ENCODE data around the gene COA5.
"Not testable (repeated sequence)": the region's sequence is repeated elsewhere in the genome, so short reads cannot be mapped to it uniquely, and the experiment has no call there.

Gene COA5

DNA sequence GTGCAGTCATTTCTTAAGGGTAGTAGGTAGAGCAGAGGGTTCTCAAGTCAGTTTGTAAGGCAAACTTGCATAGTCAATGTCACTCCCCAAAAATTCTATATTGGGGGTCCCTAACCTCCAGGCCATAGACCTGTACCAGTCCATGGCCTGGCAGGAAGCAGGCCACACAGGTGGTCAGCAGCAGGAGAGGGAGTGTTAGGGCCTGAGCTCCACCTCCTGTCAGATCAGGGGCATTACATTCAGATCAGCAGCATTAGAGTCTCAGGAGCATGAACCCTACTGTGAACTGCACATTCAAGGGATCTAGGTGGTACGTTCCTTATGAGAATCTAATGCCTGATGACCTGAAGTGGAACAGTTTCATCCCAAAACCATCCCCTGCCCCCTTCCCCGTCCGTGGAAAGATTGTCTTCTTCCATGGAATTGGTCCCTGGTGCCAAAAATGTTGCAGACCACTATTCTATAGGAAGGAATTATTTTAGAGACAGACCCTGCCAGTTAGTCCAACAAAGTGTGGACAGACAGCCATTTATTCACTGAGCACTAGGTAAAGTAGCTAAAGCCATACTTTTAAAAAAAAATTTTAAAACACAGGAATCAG lies 6.7 kb downstream of the COA5 start:
- FAIRE-seq (peak; percentile 95), DNase-seq (ENCODE audit: insufficient read length) (no peak)
- TF ChIP-seq TAF1 (IDR thresholded peaks at IDR 0.05; ENCODE audit: borderline replicate concordance, low read depth, low read length) = no peak
- TF ChIP-seq POLR2A (IDR thresholded peaks at IDR 0.05; ENCODE audit: low read depth, low read length) = no peak
- TF ChIP-seq POLR2AphosphoS5 (IDR thresholded peaks at IDR 0.05; ENCODE audit: low read depth, low read length) = no peak

DNA sequence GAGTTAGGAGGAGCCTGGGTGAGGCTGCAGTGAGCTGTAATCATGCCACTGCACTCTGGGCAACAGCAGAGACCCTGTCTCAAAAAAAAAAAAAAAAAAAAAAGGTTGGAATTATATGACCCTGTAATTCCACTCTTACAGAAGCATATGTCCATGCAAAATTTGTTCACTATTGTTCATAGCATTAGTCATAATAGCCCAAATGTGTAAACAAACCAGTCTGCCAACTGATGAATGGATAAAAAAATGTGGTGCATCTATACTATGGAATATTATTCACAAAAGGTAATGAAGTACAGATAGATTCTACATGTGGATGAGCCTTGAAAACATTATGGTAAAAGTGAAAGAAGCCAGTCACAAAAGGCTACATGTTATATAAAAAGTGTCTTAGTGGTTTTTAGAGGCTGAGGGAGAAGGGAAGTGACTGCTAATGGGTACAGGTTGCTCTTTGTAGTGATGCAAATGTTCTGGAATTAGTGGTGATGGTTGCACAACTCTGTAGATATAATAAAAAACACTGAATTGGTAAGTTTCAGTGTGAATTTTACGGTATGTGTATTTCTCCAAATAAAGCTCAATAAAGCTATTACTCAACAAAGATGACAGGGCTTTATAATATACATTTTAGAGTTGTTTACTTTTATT lies 9.4 kb downstream of the COA5 start:
- TF ChIP-seq TAF1 (IDR thresholded peaks at IDR 0.05; ENCODE audit: borderline replicate concordance, low read depth, low read length) (no peak), POLR2A (IDR thresholded peaks at IDR 0.05; ENCODE audit: low read depth, low read length) (no peak), POLR2AphosphoS5 (IDR thresholded peaks at IDR 0.05; ENCODE audit: low read depth, low read length) (no peak)
- FAIRE-seq (no peak), DNase-seq (ENCODE audit: insufficient read length) (no peak)

DNA sequence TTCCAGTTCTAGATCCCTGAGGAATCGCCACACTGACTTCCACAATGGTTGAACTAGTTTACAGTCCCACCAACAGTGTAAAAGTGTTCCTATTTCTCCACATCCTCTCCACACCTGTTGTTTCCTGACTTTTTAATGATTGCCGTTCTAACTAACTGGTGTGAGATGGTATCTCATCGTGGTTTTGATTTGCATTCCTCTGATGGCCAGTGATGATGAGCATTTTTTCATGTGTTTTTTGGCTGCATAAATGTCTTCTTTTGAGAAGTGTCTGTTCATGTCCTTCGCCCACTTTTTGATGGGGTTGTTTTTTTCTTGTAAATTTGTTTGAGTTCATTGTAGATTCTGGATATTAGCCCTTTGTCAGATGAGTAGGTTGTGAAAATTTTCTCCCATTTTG lies 13.6 kb downstream of the COA5 start:
- FAIRE-seq; DNase-seq (ENCODE audit: insufficient read length): not testable (repeated sequence)

DNA sequence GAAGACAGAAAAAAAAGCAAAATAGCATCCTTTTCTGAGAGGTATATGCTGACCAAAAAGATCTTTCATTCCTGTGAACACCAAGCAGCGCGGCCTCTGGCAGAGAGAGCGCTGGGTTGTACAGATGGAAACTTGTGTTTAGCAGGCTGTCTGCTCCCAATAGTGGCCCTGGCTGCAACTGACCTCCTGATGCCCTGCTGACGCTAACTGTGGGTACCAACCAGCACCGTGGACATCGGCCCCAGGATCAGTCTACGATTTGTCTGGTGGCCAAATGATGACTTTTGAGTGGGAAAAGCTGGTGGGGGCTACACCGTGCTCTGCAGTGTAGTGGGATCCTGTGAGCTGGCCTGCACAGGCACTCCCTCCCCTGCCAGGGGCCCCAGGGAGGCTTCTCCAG lies 15.7 kb downstream of the COA5 start:
- no peak for TF ChIP-seq POLR2A (IDR thresholded peaks at IDR 0.05; ENCODE audit: low read depth, low read length)
- no peak for TF ChIP-seq POLR2AphosphoS5 (IDR thresholded peaks at IDR 0.05; ENCODE audit: low read depth, low read length)
- no peak for TF ChIP-seq TAF1 (IDR thresholded peaks at IDR 0.05; ENCODE audit: borderline replicate concordance, low read depth, low read length)
- FAIRE-seq = no peak
- DNase-seq (ENCODE audit: insufficient read length) = no peak

DNA sequence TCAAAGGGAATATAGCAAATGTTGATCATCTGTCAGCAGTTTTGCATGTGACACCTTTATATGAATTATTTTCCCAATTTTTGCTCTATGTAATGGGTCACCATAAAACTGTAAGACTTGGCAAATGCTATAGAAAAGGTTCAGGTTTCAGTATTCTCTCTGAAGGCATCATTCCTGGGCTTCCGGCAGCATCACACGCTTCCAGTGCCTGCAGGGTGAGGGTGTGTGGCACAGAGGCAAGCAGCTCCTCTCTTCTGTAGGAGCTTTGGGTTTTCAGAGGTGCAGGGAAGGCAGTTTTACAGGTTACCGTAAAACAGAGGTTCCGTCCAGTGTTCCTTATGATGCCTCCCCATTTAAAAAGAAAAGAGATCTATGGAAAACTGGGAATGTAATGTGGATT lies 18.8 kb downstream of the COA5 start:
- no peak for DNase-seq (ENCODE audit: insufficient read length)
- no peak for FAIRE-seq
- no peak for TF ChIP-seq TAF1 (IDR thresholded peaks at IDR 0.05; ENCODE audit: borderline replicate concordance, low read depth, low read length)
- no peak for TF ChIP-seq POLR2AphosphoS5 (IDR thresholded peaks at IDR 0.05; ENCODE audit: low read depth, low read length)
- TF ChIP-seq POLR2A (IDR thresholded peaks at IDR 0.05; ENCODE audit: low read depth, low read length) = no peak

DNA sequence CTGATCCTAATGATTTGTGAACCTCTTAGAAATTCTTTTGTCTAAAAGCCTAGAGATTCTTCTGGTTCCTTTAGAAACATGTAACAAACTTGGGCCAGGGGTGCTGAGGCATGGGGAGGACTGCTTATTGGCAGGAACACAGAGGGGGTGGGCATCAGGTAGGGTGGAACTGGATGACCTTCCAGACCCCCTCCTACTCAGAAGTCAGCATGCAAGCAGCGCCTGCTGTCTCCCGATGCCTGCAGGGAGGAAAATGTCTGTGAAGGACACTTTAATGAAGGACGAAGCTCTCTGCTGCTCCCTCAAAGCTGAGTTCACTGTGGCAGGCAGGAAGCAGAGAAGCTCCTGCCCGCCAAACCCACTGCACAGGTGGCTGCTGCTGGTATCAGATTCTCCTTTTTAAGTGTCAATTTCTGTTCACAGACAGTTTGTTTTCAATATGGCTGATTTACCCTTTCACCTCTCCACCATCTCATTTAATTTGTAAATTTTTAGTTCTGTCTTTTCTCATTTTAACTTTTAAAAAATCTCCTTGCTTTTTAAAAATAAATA lies 19.4 kb downstream of the COA5 start:
- FAIRE-seq = no peak
- DNase-seq (ENCODE audit: insufficient read length) = no peak

DNA sequence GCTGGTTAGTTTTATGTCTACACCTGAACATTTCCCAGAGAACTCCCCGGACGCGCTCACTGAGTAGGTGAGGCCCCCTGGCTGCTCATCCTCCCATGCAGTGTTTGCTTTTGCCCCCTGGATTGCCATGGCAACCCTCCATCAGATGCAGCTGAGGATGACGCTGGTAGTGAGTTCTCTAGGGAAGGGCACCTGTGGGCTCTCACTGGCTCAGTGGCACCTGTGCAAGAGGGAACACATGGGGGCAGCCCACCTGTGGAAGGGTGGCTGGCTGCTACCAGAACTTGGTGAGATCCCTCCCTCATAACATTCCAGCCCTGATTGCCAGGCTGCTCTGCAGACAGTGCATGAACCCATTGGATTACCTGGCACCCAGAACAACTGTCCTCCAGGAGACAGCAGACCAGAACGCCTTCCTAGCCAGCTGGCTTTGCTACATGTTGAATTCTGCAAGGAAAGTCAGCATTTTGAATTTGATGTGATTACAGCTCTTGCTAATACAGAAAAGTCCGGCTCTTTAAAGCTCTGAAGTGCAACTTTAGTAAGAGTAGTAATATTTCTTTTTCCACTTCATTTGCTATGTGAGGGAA lies 21.7 kb downstream of the COA5 start:
- DNase-seq (ENCODE audit: insufficient read length) = no peak
- no peak for TF ChIP-seq POLR2AphosphoS5 (IDR thresholded peaks at IDR 0.05; ENCODE audit: low read depth, low read length)
- no peak for TF ChIP-seq TAF1 (IDR thresholded peaks at IDR 0.05; ENCODE audit: borderline replicate concordance, low read depth, low read length)
- no peak for TF ChIP-seq POLR2A (IDR thresholded peaks at IDR 0.05; ENCODE audit: low read depth, low read length)
- no peak for FAIRE-seq

More for the DNA sequence above, 19.4 kb downstream of the COA5 start:
- TF ChIP-seq POLR2A (IDR thresholded peaks at IDR 0.05; ENCODE audit: low read depth, low read length) (no peak), POLR2AphosphoS5 (IDR thresholded peaks at IDR 0.05; ENCODE audit: low read depth, low read length) (no peak)

DNA sequence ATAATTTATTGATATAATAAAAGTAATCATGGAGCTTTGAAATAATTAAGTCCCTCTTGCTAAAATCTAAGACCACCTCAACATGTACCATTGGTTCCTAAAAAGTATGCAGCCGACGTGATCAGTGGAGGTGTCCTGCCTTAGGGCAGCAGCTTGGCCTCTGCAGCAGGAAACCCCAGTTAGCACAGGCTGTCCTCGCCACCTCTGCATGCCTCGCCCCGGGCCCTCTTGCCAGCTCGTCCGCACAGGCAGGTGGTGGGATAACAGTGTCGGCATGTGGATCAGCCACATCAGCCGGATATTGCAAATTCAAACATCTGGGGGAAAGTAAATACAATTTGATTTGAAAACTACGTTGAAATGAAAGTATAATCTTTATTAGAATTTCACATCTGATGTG lies 22.9 kb downstream of the COA5 start:
- TF ChIP-seq POLR2AphosphoS5 (IDR thresholded peaks at IDR 0.05; ENCODE audit: low read depth, low read length) = no peak
- TF ChIP-seq POLR2A (IDR thresholded peaks at IDR 0.05; ENCODE audit: low read depth, low read length) = no peak
- no peak for TF ChIP-seq TAF1 (IDR thresholded peaks at IDR 0.05; ENCODE audit: borderline replicate concordance, low read depth, low read length)
- DNase-seq (ENCODE audit: insufficient read length) (no peak), FAIRE-seq (no peak)

DNA sequence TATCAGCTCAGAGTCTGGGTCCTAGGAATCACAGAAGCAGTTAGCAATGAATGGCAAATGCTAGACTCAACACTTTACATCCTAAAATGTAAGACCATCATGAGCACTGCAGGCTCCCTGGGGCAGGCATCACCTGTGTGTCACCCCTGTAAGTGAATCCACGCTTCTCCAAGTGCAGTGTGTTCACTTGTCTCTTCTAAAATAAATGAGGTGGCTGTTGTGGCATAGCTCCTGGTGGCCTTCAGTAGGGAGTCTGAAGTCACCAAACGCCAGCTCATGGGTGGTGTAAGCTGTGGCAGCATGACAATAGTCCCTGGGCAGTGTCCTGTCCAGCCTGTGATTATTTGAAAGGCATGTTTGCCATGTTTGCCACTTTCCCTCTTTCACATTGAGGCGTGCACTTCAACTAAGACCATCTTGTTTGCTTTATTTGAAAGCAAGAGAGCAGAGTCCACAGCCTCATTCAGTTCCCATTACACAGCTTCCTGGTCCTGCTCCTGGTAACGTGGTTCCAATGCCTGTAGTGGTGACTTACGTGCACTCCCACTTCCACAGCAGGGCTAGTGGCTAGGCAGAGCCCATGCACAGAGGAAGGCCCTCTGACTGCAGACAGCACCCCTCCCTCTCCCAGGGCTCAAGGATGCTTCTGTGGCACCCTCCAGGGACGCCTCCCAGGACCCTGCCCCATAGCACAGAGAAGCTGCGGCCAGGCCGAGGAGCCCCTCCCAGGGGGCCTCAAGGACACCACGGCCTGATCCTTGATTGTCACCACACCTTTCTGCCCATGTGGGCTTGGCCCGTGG lies 24.3 kb downstream of the COA5 start:
- DNase-seq (ENCODE audit: insufficient read length) (no peak), FAIRE-seq (no peak)
- no peak for TF ChIP-seq POLR2AphosphoS5 (IDR thresholded peaks at IDR 0.05; ENCODE audit: low read depth, low read length)
- TF ChIP-seq POLR2A (IDR thresholded peaks at IDR 0.05; ENCODE audit: low read depth, low read length) = no peak
- TF ChIP-seq TAF1 (IDR thresholded peaks at IDR 0.05; ENCODE audit: borderline replicate concordance, low read depth, low read length) = no peak

DNA sequence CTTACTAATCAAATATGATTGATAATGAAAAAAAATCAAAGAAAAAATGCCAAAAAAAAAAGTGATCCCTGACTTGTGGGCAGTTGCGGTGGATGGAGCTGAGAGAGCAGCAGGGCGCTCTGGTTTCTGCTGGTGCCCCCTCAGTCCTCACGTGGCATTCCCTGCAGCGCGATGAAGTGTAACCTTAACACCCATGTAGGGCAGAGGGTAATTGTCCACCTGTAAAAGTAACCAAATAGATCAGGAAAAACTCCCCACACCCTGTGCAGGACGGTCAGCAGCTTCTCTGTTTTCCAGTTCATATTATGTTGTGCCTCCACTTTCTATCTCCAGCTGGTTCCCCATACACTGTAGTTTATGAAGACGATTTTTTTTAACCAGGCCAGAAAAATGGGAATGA lies 25.0 kb downstream of the COA5 start:
- TF ChIP-seq POLR2AphosphoS5 (IDR thresholded peaks at IDR 0.05; ENCODE audit: low read depth, low read length) = no peak
- TF ChIP-seq TAF1 (IDR thresholded peaks at IDR 0.05; ENCODE audit: borderline replicate concordance, low read depth, low read length) = no peak
- TF ChIP-seq POLR2A (IDR thresholded peaks at IDR 0.05; ENCODE audit: low read depth, low read length) = no peak
- FAIRE-seq (no peak), DNase-seq (ENCODE audit: insufficient read length) (no peak)

DNA sequence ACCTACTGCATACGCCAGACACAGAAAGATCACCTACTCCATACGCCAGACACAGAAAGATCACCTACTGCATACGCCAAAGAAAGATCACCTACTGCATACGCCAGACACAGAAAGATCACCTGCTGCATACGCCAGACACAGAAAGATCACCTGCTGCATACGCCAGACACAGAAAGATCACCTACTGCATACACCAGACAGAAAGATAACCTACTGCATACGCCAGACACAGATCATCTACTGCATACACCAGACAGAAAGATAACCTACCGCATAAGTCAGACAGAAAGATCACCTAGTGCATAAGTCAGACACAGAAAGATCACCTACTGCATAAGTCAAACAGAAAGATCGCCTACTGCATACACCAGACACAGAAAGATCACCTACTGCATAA lies 25.8 kb downstream of the COA5 start:
- FAIRE-seq = no peak
- TF ChIP-seq POLR2AphosphoS5 (IDR thresholded peaks at IDR 0.05; ENCODE audit: low read depth, low read length) (no peak), POLR2A (IDR thresholded peaks at IDR 0.05; ENCODE audit: low read depth, low read length) (no peak), TAF1 (IDR thresholded peaks at IDR 0.05; ENCODE audit: borderline replicate concordance, low read depth, low read length) (no peak)
- DNase-seq (ENCODE audit: insufficient read length) = no peak
